K562 (cell line): ENCODE measurements around the gene RINL. TPM values are rescaled to one million over a fixed set of nuclear protein-coding genes. Genes with fewer than 3 reads are reported as not detected.

ENCODE experiments used
- ATF2 ChIP-seq: sonication (generic); formaldehyde crosslinking; IDR thresholded peaks from 2 replicates; pipeline ENCODE4 v1.8.1; 2022; ENCODE audit warnings: missing genetic modification reagents
- CXXC5 ChIP-seq: fragments of 250-450 bp; sonication (Bioruptor Pico); IDR thresholded peaks from 2 replicates; pipeline ENCODE4 v1.8.0; 2022; ENCODE audit warnings: inconsistent platforms, mild to moderate bottlenecking, moderate library complexity
- ELF1 ChIP-seq: fragments of 200-800 bp; sonication (Bioruptor generic); IDR thresholded peaks from 2 replicates; pipeline ENCODE4 v1.6.1; 2016; ENCODE audit warnings: missing genetic modification characterization, missing compliant biosample characterization
- GABPA ChIP-seq: fragments of 200-800 bp; sonication (Bioruptor generic); conservative IDR thresholded peaks from 2 replicates; pipeline ENCODE4 v1.6.1; 2016; ENCODE audit warnings: low read depth, missing genetic modification characterization, missing compliant biosample characterization
- HLTF ChIP-seq: fragments of 450-650 bp; IDR thresholded peaks from 2 replicates; pipeline ENCODE4 v1.6.1; 2016
- IRF1 ChIP-seq: sonication (generic); formaldehyde crosslinking; IDR thresholded peaks from 2 replicates; pipeline ENCODE4 v1.8.0; 2022; ENCODE audit warnings: missing genetic modification reagents, mild to moderate bottlenecking, borderline replicate concordance
- KDM5B ChIP-seq: fragments of 200-600 bp; sonication (generic); IDR thresholded peaks from 2 replicates; pipeline ENCODE4 v1.6.1; 2012; ENCODE audit warnings: low read depth, mild to moderate bottlenecking, moderate library complexity, low read length, control low read depth, inconsistent platforms; ENCODE audit not compliant: insufficient replicate concordance
- PHF8 ChIP-seq: fragments of 200-600 bp; sonication (generic); IDR thresholded peaks from 2 replicates; pipeline ENCODE4 v1.6.1; 2012; ENCODE audit warnings: mixed run types, mild to moderate bottlenecking, inconsistent platforms, low read length, moderate library complexity, borderline replicate concordance
- RBM15 ChIP-seq: fragments of 200-400 bp; formaldehyde crosslinking; IDR thresholded peaks from 2 replicates; pipeline ENCODE4 v1.6.1; 2018; ENCODE audit warnings: mild to moderate bottlenecking, low read length, moderate library complexity; ENCODE audit not compliant: insufficient read depth
- STAT5A ChIP-seq: IDR thresholded peaks from 2 replicates; pipeline ENCODE4 v1.6.1; 2012; ENCODE audit warnings: low read length, inconsistent platforms, borderline replicate concordance
- TFAP4 ChIP-seq: sonication (generic); formaldehyde crosslinking; IDR thresholded peaks from 2 replicates; pipeline ENCODE4 v1.8.0; 2022; ENCODE audit warnings: missing genetic modification reagents, mild to moderate bottlenecking, moderate library complexity, borderline replicate concordance
- ZMIZ1 ChIP-seq, 2 experiments: fragments of 150-350 bp in 1 of 2; IDR thresholded peaks; 2 replicates each; pipeline ENCODE4 v1.6.1; 2012 to 2016; ENCODE audit warnings: low read depth in 2 of 2, low read length in 2 of 2, mild to moderate bottlenecking in 1 of 2, moderate library complexity in 1 of 2
- ZNF696 ChIP-seq: fragments of 250-450 bp; sonication (Bioruptor Pico); conservative IDR thresholded peaks from 2 replicates; pipeline ENCODE4 v1.4.0; 2020; ENCODE audit warnings: mild to moderate bottlenecking, moderate library complexity
- ZNF699 ChIP-seq: fragments of 250-450 bp; sonication (Bioruptor Pico); IDR thresholded peaks from 2 replicates; pipeline ENCODE4 v1.8.0; 2021; ENCODE audit warnings: mild to moderate bottlenecking, moderate library complexity; ENCODE audit not compliant: insufficient replicate concordance
- polyA plus RNA-seq, 8 experiments: library from polyadenylated mRNA; depleted of rRNA in 4 of 8; stranded (reverse) in 5 of 8; unstranded in 3 of 8; fragments of >200 nt; fragmentation: Nextera tagmentation in 2 of 8; fragmentation: Illumina TruSeq in 1 of 8; extraction: Ambion mirVana in 2 of 8; extraction: Trizol in 1 of 8; gene quantifications; 2 replicates each; pipeline versions ENCODE4 v1.2.1 to v1.2.3, GENCODE V29; 2011 to 2014; ENCODE audit warnings: inconsistent platforms in 1 of 8, missing spikeins in 1 of 8
- total RNA-seq, 7 experiments: library from RNA; depleted of rRNA in 6 of 7; stranded (reverse); fragments of >200 nt in 6 of 7; fragmentation: Illumina TruSeq in 2 of 7; extraction: Trizol in 2 of 7; gene quantifications; 2 replicates each; pipeline versions ENCODE4 v1.2.1 to v1.2.3, GENCODE V29; 2011 to 2021; ENCODE audit warnings: low replicate concordance in 1 of 7

RINL gene
- total and polyA plus RNA-seq, 9 of the 15 experiments (the other 6 are each of a cell fraction or from before 2014, with no cell fraction given): 0.82 to 10.9 (median 4.9) TPM

GRCh38 chr19:38877781-38878574, at the start of gene RINL (continued):
- no peak for TF ChIP-seq ZNF696 (CRISPR knock-in tag)
- TF ChIP-seq HLTF: 0 out of 2 replicates have a peak, but pooled peaks have one; percentile 32
- TF ChIP-seq ELF1: peak; percentile 70
- no peak for TF ChIP-seq IRF1
- no peak for TF ChIP-seq RBM15
- peak; percentile 79 for TF ChIP-seq GABPA
- no peak for TF ChIP-seq ZNF699 (CRISPR knock-in tag)
- no peak for TF ChIP-seq ATF2 (CRISPR knock-in tag)
- TF ChIP-seq PHF8: peak; percentile 60; the same call in 1 of the 2 replicates
- peak; percentile 18; the same call in 1 of the 2 replicates for TF ChIP-seq CXXC5
- peak; percentile 48 for TF ChIP-seq KDM5B
- no peak for TF ChIP-seq ZMIZ1 (IDR thresholded peaks at IDR 0.05; ENCODE audit: low read depth in 2 of 2, low read length in 2 of 2)
- TF ChIP-seq STAT5A: no peak
- peak; percentile 14; the same call in 1 of the 2 replicates for TF ChIP-seq TFAP4
